Mucosa of descending colon (tissue), 3 donors: Measurements from ENCODE around the gene ASCL2. TPM values are rescaled to one million over a fixed set of nuclear protein-coding genes. Genes with fewer than 3 reads are reported as not detected.

ENCODE experiments used
- ATAC-seq: fragments of 200-7000 bp; cut with Tn5 transposase; one replicate; pipeline ENCODE4 v1.9.1; 2020; ENCODE audit warnings: mild to moderate bottlenecking, moderate library complexity
- DNase-seq, 3 donors: peaks; one replicate each; pipeline ENCODE4 v3.0.0-alpha.2; 2020
- H3K36me3 ChIP-seq: fragments of 200-600 bp; one replicate; pipeline ENCODE4 v1.8.0; 2021; ENCODE audit warnings: low read depth, mild to moderate bottlenecking
- H3K4me1 ChIP-seq: fragments of 200-600 bp; one replicate; pipeline ENCODE4 v1.8.0; 2021; ENCODE audit warnings: low read depth, mild to moderate bottlenecking
- H3K4me3 ChIP-seq: fragments of 200-600 bp; one replicate; pipeline ENCODE4 v1.8.0; 2021; ENCODE audit warnings: mild to moderate bottlenecking
- H3K9me3 ChIP-seq: fragments of 200-600 bp; one replicate; pipeline ENCODE4 v1.8.0; 2021; ENCODE audit warnings: mild to moderate bottlenecking
- intact Hi-C, 2 donors: fragments of 100-400 bp; cut with DNase I in 1 of 2; cut with micrococcal nuclease in 1 of 2; formaldehyde crosslinking; loops; one replicate each; pipeline versions ENCODE4 v1.11.0 to v1.11.1; 2022; cut with DNase I, micrococcal nuclease
- total RNA-seq, 3 donors: library from RNA; stranded (reverse); fragmentation: NEBNext Ultra II Directional in 2 of 3; extraction: Animal tissue kit (Norgen Biotek cat#: 25700) in 2 of 3; gene quantifications; one replicate each; pipeline versions ENCODE4 v1.2.1 to v1.2.4, GENCODE V29; 2021 to 2023
- TF ChIP-seq, protein P1 (sequence below): fragments of 200-600 bp; IDR thresholded peaks from one replicate; pipeline ENCODE4 v1.8.0; 2022; ENCODE audit warnings: antibody characterized with exemption, mild to moderate bottlenecking
- donor health status: DM: no; HTN: no; CAD: no; lungs with moderate emphysema.
- donor health status: DM: no; HTN: no; CAD: no.
- donor health status: DM: no; HTN: yes; CAD: no.

The ASCL2 gene
- total RNA-seq, 3 donors from 2014 or later: 2.6 to 8.4 (median 8.1) TPM

DNA sequence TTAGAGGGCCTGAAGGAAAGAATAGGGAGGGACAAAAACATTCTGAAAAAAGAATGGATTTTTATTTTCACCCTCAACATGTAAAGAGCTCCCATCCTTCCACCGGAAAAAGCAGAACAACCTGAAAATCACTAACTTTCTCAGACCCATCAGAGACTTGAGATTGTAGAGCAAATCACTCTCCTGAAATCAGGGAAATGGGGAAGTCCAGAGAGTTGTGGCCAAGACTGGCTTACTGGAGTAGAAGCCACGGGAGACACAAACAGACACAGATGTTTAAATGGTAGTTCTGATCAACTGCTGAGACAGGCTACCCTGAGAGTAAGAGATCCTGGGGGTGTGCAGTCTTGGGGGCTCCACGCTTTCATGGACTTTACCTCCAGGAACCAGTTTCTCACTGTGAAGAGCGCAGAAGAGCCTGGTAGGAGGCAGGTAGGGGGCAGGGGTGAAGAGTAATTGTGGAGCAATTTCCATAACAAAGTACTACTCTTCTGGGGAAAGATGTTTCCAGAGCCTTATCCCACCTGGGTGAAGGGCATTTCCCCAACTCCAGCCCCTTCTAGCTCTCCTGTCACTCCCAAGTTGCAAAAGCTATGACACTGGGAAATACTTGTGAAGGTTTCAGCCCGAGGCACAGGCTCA, 47.1 kb downstream of the ASCL2 start:
- intact Hi-C loops: no loop called here
- no peak for ATAC-seq
- DNase-seq: no peak
- TF ChIP-seq, protein P1, sequence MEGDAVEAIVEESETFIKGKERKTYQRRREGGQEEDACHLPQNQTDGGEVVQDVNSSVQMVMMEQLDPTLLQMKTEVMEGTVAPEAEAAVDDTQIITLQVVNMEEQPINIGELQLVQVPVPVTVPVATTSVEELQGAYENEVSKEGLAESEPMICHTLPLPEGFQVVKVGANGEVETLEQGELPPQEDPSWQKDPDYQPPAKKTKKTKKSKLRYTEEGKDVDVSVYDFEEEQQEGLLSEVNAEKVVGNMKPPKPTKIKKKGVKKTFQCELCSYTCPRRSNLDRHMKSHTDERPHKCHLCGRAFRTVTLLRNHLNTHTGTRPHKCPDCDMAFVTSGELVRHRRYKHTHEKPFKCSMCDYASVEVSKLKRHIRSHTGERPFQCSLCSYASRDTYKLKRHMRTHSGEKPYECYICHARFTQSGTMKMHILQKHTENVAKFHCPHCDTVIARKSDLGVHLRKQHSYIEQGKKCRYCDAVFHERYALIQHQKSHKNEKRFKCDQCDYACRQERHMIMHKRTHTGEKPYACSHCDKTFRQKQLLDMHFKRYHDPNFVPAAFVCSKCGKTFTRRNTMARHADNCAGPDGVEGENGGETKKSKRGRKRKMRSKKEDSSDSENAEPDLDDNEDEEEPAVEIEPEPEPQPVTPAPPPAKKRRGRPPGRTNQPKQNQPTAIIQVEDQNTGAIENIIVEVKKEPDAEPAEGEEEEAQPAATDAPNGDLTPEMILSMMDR: no peak
- Histone ChIP-seq H3K9me3 (no peaks in the 10 kb centered on the region), H3K36me3 (no peaks in the 10 kb centered on the region), H3K4me3 (no peak overlapping the region), H3K4me1 (no peaks in the 10 kb centered on the region)

DNA sequence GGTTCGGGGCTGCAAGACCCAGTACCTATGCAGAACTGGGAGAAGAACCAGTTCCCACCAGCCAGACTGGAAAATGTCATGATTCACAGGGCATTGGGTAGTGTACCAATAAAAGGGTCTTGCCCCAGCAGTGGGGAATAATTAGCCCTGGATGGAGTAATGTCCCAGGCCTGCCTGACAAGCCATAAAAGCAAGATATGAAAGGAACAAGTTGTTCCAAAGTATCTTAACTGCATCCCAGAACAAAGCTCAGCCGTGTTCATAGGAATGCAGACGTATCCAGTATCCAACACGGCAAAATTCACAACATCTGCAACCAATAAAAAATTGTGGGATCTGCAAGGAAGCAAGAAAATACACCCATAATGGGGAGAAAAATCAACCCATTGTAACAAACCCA, 47.9 kb downstream of the ASCL2 start:
- H3K9me3 ChIP-seq: no peaks in the 10 kb centered on the region
- TF ChIP-seq, protein P1: no peak
- intact Hi-C loops: no loop called here
- H3K4me3 ChIP-seq: no peak overlapping the region
- ATAC-seq (peak; percentile 86), DNase-seq (no peak)
- peaks cover under 1% of the 10 kb centered on the region for H3K4me1 ChIP-seq
- no peaks in the 10 kb centered on the region for H3K36me3 ChIP-seq

DNA sequence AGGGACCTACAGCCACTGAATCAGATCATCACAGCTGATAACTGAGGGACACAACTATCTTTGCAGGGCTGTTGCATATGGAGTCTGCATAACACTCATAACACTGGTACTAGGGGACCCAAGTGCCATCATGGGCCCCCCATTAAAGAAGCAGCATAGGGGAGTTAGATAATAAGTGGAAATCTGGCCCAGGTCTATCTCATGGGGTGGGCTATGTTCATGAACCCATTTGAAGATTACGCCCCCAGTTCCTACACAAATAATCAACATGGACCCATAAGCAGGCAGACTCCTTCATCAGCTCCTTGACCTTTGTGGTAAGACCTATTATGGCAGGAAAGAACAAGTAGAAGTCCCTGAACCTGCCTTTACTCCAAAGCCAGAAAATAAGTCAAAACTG, 48.8 kb downstream of the ASCL2 start:
- Histone ChIP-seq H3K4me3 (no peak overlapping the region), H3K9me3 (no peaks in the 10 kb centered on the region), H3K4me1 (peaks cover 6% of the 10 kb centered on the region), H3K36me3 (no peaks in the 10 kb centered on the region)
- no peak for DNase-seq
- no peak for ATAC-seq
- intact Hi-C loops: no loop called here
- TF ChIP-seq, protein P1: no peak

DNA sequence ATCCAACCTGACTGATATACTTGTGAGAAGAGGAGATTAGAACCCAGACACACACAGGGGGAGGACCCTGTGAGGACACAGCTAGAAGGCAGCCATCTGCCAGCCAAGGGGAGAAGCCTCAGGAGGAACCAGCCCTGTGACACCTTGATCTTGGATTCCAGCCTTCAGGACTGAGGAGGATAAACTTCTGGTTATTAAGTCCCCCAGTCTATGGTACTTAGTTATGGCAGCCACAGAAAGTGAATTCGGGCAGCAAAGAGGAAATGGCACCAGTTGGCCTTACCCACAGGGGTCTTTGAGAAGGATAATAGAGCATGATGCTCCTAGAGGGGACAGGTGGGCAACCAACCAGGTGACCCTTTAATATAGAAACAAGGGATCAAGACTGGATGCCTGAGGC, 49.4 kb downstream of the ASCL2 start:
- TF ChIP-seq, protein P1: no peak
- ATAC-seq (no peak), DNase-seq (no peak)
- intact Hi-C loops: no loop called here
- no peaks in the 10 kb centered on the region for H3K36me3 ChIP-seq
- H3K4me1 ChIP-seq: peaks cover 6% of the 10 kb centered on the region
- H3K9me3 ChIP-seq: no peaks in the 10 kb centered on the region
- H3K4me3 ChIP-seq: no peak overlapping the region

DNA sequence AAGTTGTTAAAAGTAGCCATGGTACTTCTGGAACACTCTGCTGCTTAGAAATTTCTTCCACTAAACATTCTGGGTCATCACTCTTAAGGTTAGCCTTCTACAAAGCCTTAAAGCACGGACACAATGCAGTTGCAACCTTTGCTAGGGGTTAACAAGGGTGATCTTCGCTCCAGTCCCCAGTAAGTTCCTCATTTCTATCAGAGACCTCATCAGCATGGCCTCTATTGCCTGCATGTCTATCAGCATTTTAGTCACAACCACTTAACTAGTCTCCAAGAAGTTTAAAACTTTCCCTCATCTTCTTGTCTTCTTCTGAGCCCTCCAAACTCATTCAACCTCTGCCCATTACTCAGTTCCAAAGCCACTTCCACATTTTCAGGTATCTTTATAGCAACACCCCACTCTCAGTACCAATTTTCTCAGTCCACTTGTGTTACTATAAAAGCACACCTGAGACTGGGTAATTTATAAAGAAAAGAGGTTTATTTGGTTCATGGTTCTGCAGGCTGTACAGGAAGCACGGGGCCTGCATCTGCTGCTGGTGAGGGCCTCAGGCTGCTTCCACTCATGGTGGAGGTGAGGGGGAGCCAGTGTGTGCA, 50.1 kb downstream of the ASCL2 start:
- TF ChIP-seq, protein P1: no peak
- ATAC-seq (no peak), DNase-seq (no peak)
- Histone ChIP-seq H3K36me3 (no peaks in the 10 kb centered on the region), H3K4me3 (no peak overlapping the region), H3K4me1 (peaks cover 6% of the 10 kb centered on the region), H3K9me3 (no peaks in the 10 kb centered on the region)
- intact Hi-C loops: no loop called here
